H1 (cell line): ENCODE data around the gene PSORS1C1. TPM values are rescaled to one million over a fixed set of nuclear protein-coding genes. Genes with fewer than 3 reads are reported as not detected.

Experiments used
- CTCF ChIA-PET: fragments of 300-600 bp; sonication (Branson Sonifier 250); formaldehyde crosslinking; loops from one replicate; lab custom pipeline; 2021; ENCODE audit not compliant: partially characterized antibody; lab: Charles Lee
- POLR2A ChIA-PET: fragments of 300-600 bp; sonication (Branson Sonifier 250); formaldehyde crosslinking; loops from one replicate; lab custom pipeline; 2021; ENCODE audit warnings: inconsistent platforms; ENCODE audit not compliant: partially characterized antibody; lab: Charles Lee
- DNase-seq, 2 experiments: peaks; one replicate each; pipeline versions ENCODE4 v3.0.0 to v3.0.0-alpha.2; 2010 to 2022; ENCODE audit warnings: low spot score in 2 of 2, low read depth in 1 of 2, mixed read lengths in 1 of 2
- FAIRE-seq: peaks from 2 replicates; lab custom pipeline; 2011; peaks lifted over from hg19 to GRCh38; lab: Jason Lieb, UNC
- H2AFZ ChIP-seq: 2 replicates; pipeline ENCODE4 v1.8.1; 2012; ENCODE audit warnings: low read length, inconsistent platforms
- H2AK5ac ChIP-seq: 2 replicates; pipeline ENCODE4 v1.6.1; 2013; ENCODE audit warnings: low read depth, low read length
- H2BK120ac ChIP-seq: replicated peaks from 2 replicates; pipeline ENCODE3; 2013; ENCODE audit warnings: low read depth, low read length, inconsistent platforms
- H2BK12ac ChIP-seq: 2 replicates; pipeline ENCODE4 v1.6.1; 2013; ENCODE audit warnings: low read depth, low read length
- H2BK15ac ChIP-seq: 2 replicates; pipeline ENCODE4 v1.6.1; 2013; ENCODE audit warnings: low read length
- H2BK20ac ChIP-seq: 2 replicates; pipeline ENCODE4 v1.6.1; 2013; ENCODE audit warnings: low read length
- H2BK5ac ChIP-seq: 2 replicates; pipeline ENCODE4 v1.6.1; 2013; ENCODE audit warnings: low read depth, low read length
- H3K14ac ChIP-seq: 2 replicates; pipeline ENCODE4 v1.6.1; 2013; ENCODE audit warnings: inconsistent platforms; ENCODE audit not compliant: insufficient read length
- H3K18ac ChIP-seq: 2 replicates; pipeline ENCODE4 v1.6.1; 2013; ENCODE audit warnings: low read length; ENCODE audit errors: extremely low read depth
- H3K23ac ChIP-seq: 2 replicates; pipeline ENCODE4 v1.6.1; 2013; ENCODE audit warnings: inconsistent platforms; ENCODE audit not compliant: insufficient read length
- H3K23me2 ChIP-seq: 2 replicates; pipeline ENCODE4 v1.6.1; 2013; ENCODE audit warnings: low read depth, low read length
- H3K27ac ChIP-seq: 2 replicates; pipeline ENCODE4 v1.6.1; 2011; ENCODE audit warnings: low read depth, low read length, inconsistent platforms
- H3K27me3 ChIP-seq, 4 experiments: replicated peaks in 1 of 4; 1 replicate in 1 of 4; 2 replicates in 3 of 4; pipeline versions ENCODE4 v1.6.1 to v1.8.1; 2011 to 2013; ENCODE audit warnings: low read length in 3 of 4, mild to moderate bottlenecking in 3 of 4, inconsistent platforms in 2 of 4, mixed read lengths in 2 of 4, moderate library complexity in 1 of 4; ENCODE audit not compliant: control insufficient read depth in 3 of 4, insufficient read depth in 3 of 4; ENCODE audit errors: extremely low read depth in 1 of 4
- H3K36me3 ChIP-seq, 4 experiments: 2 replicates each; pipeline versions ENCODE4 v1.6.1 to v1.8.1; 2011 to 2013; ENCODE audit warnings: mild to moderate bottlenecking in 4 of 4, low read length in 3 of 4, moderate library complexity in 2 of 4, control low read depth in 1 of 4, inconsistent platforms in 1 of 4; ENCODE audit not compliant: insufficient read depth in 4 of 4, control insufficient read depth in 2 of 4
- H3K4ac ChIP-seq: replicated peaks from 2 replicates; pipeline ENCODE3; 2013; ENCODE audit warnings: low read length, low read depth, mixed read lengths, inconsistent platforms; ENCODE audit not compliant: insufficient read length
- H3K4me1 ChIP-seq, 4 experiments: replicated peaks in 1 of 4; 1 replicate in 1 of 4; 2 replicates in 3 of 4; pipeline versions ENCODE4 v1.6.1 to v1.8.1; 2011 to 2013; ENCODE audit warnings: low read length in 3 of 4, inconsistent platforms in 2 of 4, mixed read lengths in 1 of 4; ENCODE audit not compliant: insufficient read depth in 4 of 4, control insufficient read depth in 3 of 4
- H3K4me2 ChIP-seq, 2 experiments: 2 replicates each; pipeline versions ENCODE4 v1.6.1 to v1.8.1; 2011 to 2013; ENCODE audit warnings: low read depth in 2 of 2, low read length in 2 of 2, control low read depth in 1 of 2, inconsistent platforms in 1 of 2, mild to moderate bottlenecking in 1 of 2; ENCODE audit not compliant: insufficient read depth in 1 of 2
- H3K4me3 ChIP-seq, 4 experiments: fragments of 200-600, 300-600 bp in 1 of 4; sonication (generic), shearing (Covaris generic), sonication (Bioruptor Twin) in 1 of 4; 2 replicates each; pipeline versions ENCODE4 v1.5.1 to v1.8.1; 2011 to 2016; ENCODE audit warnings: low read length in 4 of 4, low read depth in 3 of 4, control low read depth in 2 of 4, inconsistent platforms in 2 of 4, mild to moderate bottlenecking in 2 of 4, mixed read lengths in 1 of 4, moderate library complexity in 1 of 4; ENCODE audit not compliant: insufficient read depth in 2 of 4; ENCODE audit errors: extremely low read depth in 1 of 4
- H3K56ac ChIP-seq: replicated peaks from 2 replicates; pipeline ENCODE3; 2013; ENCODE audit warnings: low read depth, mild to moderate bottlenecking, mixed read lengths, low read length, inconsistent platforms; ENCODE audit not compliant: insufficient read length
- H3K79me1 ChIP-seq: 2 replicates; pipeline ENCODE4 v1.6.1; 2013; ENCODE audit warnings: low read depth, low read length, control low read depth
- H3K79me2 ChIP-seq, 2 experiments: 2 replicates each; pipeline versions ENCODE4 v1.6.1 to v1.8.1; 2012 to 2013; ENCODE audit warnings: low read length in 2 of 2, mild to moderate bottlenecking in 2 of 2, inconsistent platforms in 1 of 2; ENCODE audit not compliant: insufficient read depth in 2 of 2, control insufficient read depth in 1 of 2
- H3K9ac ChIP-seq, 4 experiments: replicated peaks in 1 of 4; 1 replicate in 1 of 4; 2 replicates in 3 of 4; pipeline versions ENCODE4 v1.6.1 to v1.8.1; 2011 to 2013; ENCODE audit warnings: low read depth in 3 of 4, low read length in 3 of 4, control low read depth in 2 of 4, mild to moderate bottlenecking in 2 of 4, moderate library complexity in 2 of 4, inconsistent platforms in 1 of 4; ENCODE audit errors: extremely low read depth in 1 of 4
- H3K9me3 ChIP-seq, 2 experiments: 2 replicates each; pipeline versions ENCODE4 v1.6.1 to v1.8.1; 2012 to 2013; ENCODE audit warnings: mild to moderate bottlenecking in 2 of 2, moderate library complexity in 2 of 2, control low read depth in 1 of 2, inconsistent platforms in 1 of 2, low read depth in 1 of 2, low read length in 1 of 2, mixed read lengths in 1 of 2; ENCODE audit not compliant: insufficient read depth in 2 of 2
- H4K20me1 ChIP-seq, 2 experiments: replicated peaks in 1 of 2; 2 replicates each; pipeline versions ENCODE3 to v1.8.1; 2011 to 2013; ENCODE audit warnings: inconsistent platforms in 2 of 2, low read length in 2 of 2, mild to moderate bottlenecking in 1 of 2; ENCODE audit not compliant: insufficient read depth in 2 of 2, control insufficient read depth in 1 of 2
- H4K5ac ChIP-seq: 2 replicates; pipeline ENCODE4 v1.6.1; 2013; ENCODE audit warnings: low read length, low read depth, mixed read lengths, inconsistent platforms; ENCODE audit not compliant: insufficient read length
- H4K8ac ChIP-seq: 2 replicates; pipeline ENCODE4 v1.8.0; 2013; ENCODE audit warnings: mild to moderate bottlenecking, moderate library complexity, low read length, inconsistent platforms; ENCODE audit not compliant: insufficient read depth; ENCODE audit errors: extremely low read depth
- H4K91ac ChIP-seq: replicated peaks from 2 replicates; pipeline ENCODE3; 2013; ENCODE audit warnings: low read length, mixed read lengths, inconsistent platforms; ENCODE audit not compliant: insufficient read length
- POLR2A ChIP-seq, 2 experiments: IDR thresholded peaks; 1 replicate in 1 of 2; 2 replicates in 1 of 2; pipeline ENCODE4 v1.6.1; 2011; ENCODE audit warnings: low read depth in 2 of 2, low read length in 2 of 2, mild to moderate bottlenecking in 2 of 2; ENCODE audit errors: control extremely low read depth in 1 of 2
- WGBS, 2 experiments: shearing (Covaris generic) in 1 of 2; methylation state at CpG; one replicate each; pipeline versions ENCODE4 v1.1.6 to v1.1.7; 2013 to 2015; ENCODE audit warnings: low lambda C conversion rate in 2 of 2, mixed read lengths in 2 of 2, inconsistent platforms in 1 of 2, low coverage in 1 of 2, missing lambda C conversion rate in 1 of 2; ENCODE audit not compliant: insufficient replicate concordance in 2 of 2, insufficient coverage in 1 of 2, insufficient read length in 1 of 2; ENCODE audit errors: extremely low coverage in 1 of 2, missing lambda C conversion rate in 1 of 2; 5-methylcytosine and 5-hydroxymethylcytosine counted together
- polyA plus RNA-seq, 7 experiments: library from polyadenylated mRNA; depleted of rRNA in 3 of 7; stranded (reverse) in 5 of 7; unstranded in 2 of 7; fragments of >200 nt in 5 of 7; fragments of 200-250 nt in 2 of 7; gene quantifications; 1 replicate in 5 of 7; 2 replicates in 1 of 7; 4 replicates in 1 of 7; pipeline versions ENCODE4 v1.2.1 to v1.2.3, GENCODE V29; 2011 to 2013; ENCODE audit warnings: missing spikeins in 2 of 7, mixed read lengths in 2 of 7
- total RNA-seq: library from RNA; stranded (reverse); fragmentation: NEBNext Ultra II Directional; extraction: Animal tissue kit (Norgen Biotek cat#: 25700); gene quantifications from 2 replicates; pipeline ENCODE4 v1.2.1, GENCODE V29; 2021
- TF ChIP-seq, protein P1 (sequence below): IDR thresholded peaks from 2 replicates; pipeline ENCODE4 v1.6.1; 2012; ENCODE audit warnings: inconsistent platforms

The PSORS1C1 gene
- total and polyA plus RNA-seq, 2 of the 8 experiments (the other 6 are each of a cell fraction or from before 2014, with no cell fraction given): 0.12 to 0.52 TPM

GRCh38 chr6:31112478-31112877 lies 2.1 kb upstream of the PSORS1C1 start, which contains the start of gene C6orf15:
TSS of gene C6orf15 (minus strand) at chr6:31112575. CDS start at chr6:31112555, 20 bp downstream.
- no peak within 1 kb of the TSS for H3K14ac ChIP-seq
- no peak within 1 kb of the TSS for H2BK15ac ChIP-seq
- DNase-seq (no peak), FAIRE-seq (no peak)
- CTCF ChIA-PET: interaction anchor here (0.8 to 10.6 kb wide), 7 partner anchors 9 to 80 kb away, joined by 3 to 187 read pairs (median 3); partner anchors contain the start of gene PSORS1C2
- H2AK5ac ChIP-seq: no peak within 1 kb of the TSS
- no peak within 1 kb of the TSS for H3K27ac ChIP-seq
- peaks cover 0 to 11% (median 3%) of the 10 kb centered on the region in 4 experiments; a peak in 3 of 7 replicates for H3K27me3 ChIP-seq
- H3K4me2 ChIP-seq: no peak within 1 kb of the TSS
- H3K4ac ChIP-seq: no peak within 1 kb of the TSS
- H3K9ac ChIP-seq: no peak within 1 kb of the TSS
- no peak within 1 kb of the TSS for H2BK20ac ChIP-seq
- H3K23me2 ChIP-seq: no peaks in the 10 kb centered on the region; the same call in 1 of the 2 replicates
- H4K20me1 ChIP-seq: no peaks in the 10 kb centered on the region
- no peak within 1 kb of the TSS for H3K18ac ChIP-seq
- H3K36me3 ChIP-seq: no peaks in the 10 kb centered on the region
- WGBS, 2 experiments: 85% methylated on average over 5 of the region's 5 CpGs; no CpG with 5 or more reads in 1 of the 2 experiments
- no peak within 1 kb of the TSS for H2BK120ac ChIP-seq
- no peak for TF ChIP-seq POLR2A (IDR thresholded peaks at IDR 0.05; ENCODE audit: control extremely low read depth in 1 of 2, low read depth in 2 of 2, low read length in 2 of 2)
- TF ChIP-seq, protein P1, sequence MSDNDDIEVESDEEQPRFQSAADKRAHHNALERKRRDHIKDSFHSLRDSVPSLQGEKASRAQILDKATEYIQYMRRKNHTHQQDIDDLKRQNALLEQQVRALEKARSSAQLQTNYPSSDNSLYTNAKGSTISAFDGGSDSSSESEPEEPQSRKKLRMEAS: 0 out of 2 replicates have a peak, but pooled peaks have one; percentile 13
- H4K91ac ChIP-seq: no peak within 1 kb of the TSS
- peaks cover 0 to 20% (median 9%) of the 10 kb centered on the region in 4 experiments; a peak in 6 of 7 replicates for H3K4me1 ChIP-seq
- H3K79me2 ChIP-seq: no peaks in the 10 kb centered on the region
- H4K5ac ChIP-seq: no peak within 1 kb of the TSS
- no peaks in the 10 kb centered on the region for H3K9me3 ChIP-seq
- no peak within 1 kb of the TSS for H2AFZ ChIP-seq
- H2BK12ac ChIP-seq: no peak within 1 kb of the TSS; the same call in 1 of the 2 replicates
- H3K79me1 ChIP-seq: no peaks in the 10 kb centered on the region
- POLR2A ChIA-PET: interaction anchor here (0.8 kb wide), 1 partner anchor 59 kb away, joined by 3 read pairs; no protein-coding TSS in a partner anchor
- H2BK5ac ChIP-seq: no peak within 1 kb of the TSS
- no peak within 1 kb of the TSS for H3K23ac ChIP-seq
- no peak within 1 kb of the TSS for H3K4me3 ChIP-seq
- H4K8ac ChIP-seq: no peak within 1 kb of the TSS
- H3K56ac ChIP-seq: no peak within 1 kb of the TSS
